Lower leg skin (tissue), 4 donors: ENCODE results near the gene AMH. TPM values are rescaled to one million over a fixed set of nuclear protein-coding genes. Genes with fewer than 3 reads are reported as not detected.

Experiments
- DNase-seq, 2 donors: peaks; one replicate each; pipeline ENCODE4 v3.0.0-alpha.2; 2019; ENCODE audit warnings: low spot score in 2 of 2
- H3K4me3 ChIP-seq: fragments of 200-600 bp; sonication (generic); 2 replicates; pipeline ENCODE4 v1.5.1; 2017; ENCODE audit warnings: mild to moderate bottlenecking, low read depth; ENCODE audit not compliant: poor library complexity, severe bottlenecking
- CTCF ChIP-seq, 3 donors: fragments of 450-650 bp; IDR thresholded peaks; one replicate each; pipeline ENCODE4 v1.5.1; 2016; ENCODE audit warnings: antibody characterized with exemption in 3 of 3, mild to moderate bottlenecking in 3 of 3, moderate library complexity in 2 of 3
- POLR2A ChIP-seq, 2 donors: fragments of 450-650 bp; IDR thresholded peaks; one replicate each; pipeline ENCODE4 v1.6.1; 2016 to 2017; ENCODE audit warnings: antibody characterized with exemption in 2 of 2, mild to moderate bottlenecking in 1 of 2, moderate library complexity in 1 of 2
- WGBS, 2 donors: methylation state at CpG; one replicate each; pipeline ENCODE4 v1.1.5; 2018; 5-methylcytosine and 5-hydroxymethylcytosine counted together
- intact Hi-C: fragments of 100-400 bp; cut with DNase I; formaldehyde crosslinking; loops from one replicate; pipeline ENCODE4 v1.15.0; 2023; ENCODE audit warnings: low total_unique reads
- total RNA-seq, 4 donors: library from RNA; depleted of rRNA; stranded (reverse); fragments of >200 nt; gene quantifications; one replicate each; pipeline ENCODE4 v1.1.0, GENCODE V29; 2016

Gene AMH
- total RNA-seq, 4 donors from 2014 or later = 0.13 to 1.3 (median 1.2) TPM

GRCh38 chr19:2282062-2282861, 33.1 kb downstream of the AMH start, which contains the start of gene PEAK3:
PEAK3 (minus strand) TSS chr19:2282175; CDS start chr19:2280931, 1,244 bp downstream.
- no peak within 1 kb of the TSS for H3K4me3 ChIP-seq
- 35 to 40% methylated on average over 25 of the region's 41 CpGs for WGBS, 2 donors
- no peak for TF ChIP-seq POLR2A (IDR thresholded peaks at IDR 0.05)
- no peak for TF ChIP-seq CTCF (IDR thresholded peaks at IDR 0.05)
- DNase-seq = peak; percentile 66 to 96
- intact Hi-C loops = no loop called here

GRCh38 chr19:2282862-2283237, 33.7 kb downstream of the AMH start:
- intact Hi-C loops = no loop called here
- WGBS, 2 donors = 80 to 84% methylated on average over 11 of the region's 11 CpGs

GRCh38 chr19:2283835-2284507, 34.8 kb downstream of the AMH start:
- no peak for DNase-seq
- H3K4me3 ChIP-seq = no peak overlapping the region
- 96 to 97% methylated on average over 8 of the region's 8 CpGs for WGBS, 2 donors
- TF ChIP-seq POLR2A (IDR thresholded peaks at IDR 0.05) = no peak
- no peak for TF ChIP-seq CTCF (IDR thresholded peaks at IDR 0.05)
- intact Hi-C loops = no loop called here

More at GRCh38 chr19:2282862-2283237, 33.7 kb downstream of the AMH start:
- no peak for TF ChIP-seq POLR2A (IDR thresholded peaks at IDR 0.05)
- TF ChIP-seq CTCF (IDR thresholded peaks at IDR 0.05) = no peak
- no peak overlapping the region for H3K4me3 ChIP-seq
- DNase-seq = no peak

GRCh38 chr19:2286402-2287140, 37.4 kb downstream of the AMH start:
- intact Hi-C loops = no loop called here
- H3K4me3 ChIP-seq = no peak overlapping the region
- WGBS, 2 donors = 88 to 95% methylated on average over 20 of the region's 20 CpGs
- DNase-seq = no peak
- TF ChIP-seq CTCF (IDR thresholded peaks at IDR 0.05) = no peak
- no peak for TF ChIP-seq POLR2A (IDR thresholded peaks at IDR 0.05)

GRCh38 chr19:2287585-2288337, 38.6 kb downstream of the AMH start:
- no peak overlapping the region for H3K4me3 ChIP-seq
- intact Hi-C loops = no loop called here
- DNase-seq = no peak
- 76 to 80% methylated on average over 10 to 13 of the region's 13 CpGs for WGBS, 2 donors
- TF ChIP-seq POLR2A (IDR thresholded peaks at IDR 0.05) (no peak), CTCF (IDR thresholded peaks at IDR 0.05) (no peak)
